ENCODE results near the gene PRMT2.
"Not testable (repeated sequence)": the region's sequence is repeated elsewhere in the genome, so short reads cannot be mapped to it uniquely, and the experiment has no call there.

The PRMT2 gene

GRCh38 chr21:46667741-46668380, 32.4 kb downstream of the PRMT2 start:
- H3K27ac Mint-ChIP-seq: no peak overlapping the region

GRCh38 chr21:46668381-46668780, 32.9 kb downstream of the PRMT2 start:
- no peak for TF ChIP-seq CTCF (IDR thresholded peaks at IDR 0.05)
- peak overlapping the region; percentile 84 for H3K4me3 Mint-ChIP-seq
- H3K9me3 Mint-ChIP-seq: no peaks in the 10 kb centered on the region
- peaks cover 5% of the 10 kb centered on the region for H3K4me1 Mint-ChIP-seq
- DNase-seq: no peak
- H3K27me3 Mint-ChIP-seq (ENCODE audit: low read depth, poor library complexity): peaks cover 29% of the 10 kb centered on the region
- H3K36me3 Mint-ChIP-seq (ENCODE audit: low read depth): peaks cover 22% of the 10 kb centered on the region
- H3K27ac Mint-ChIP-seq: no peak overlapping the region

More at GRCh38 chr21:46667741-46668380, 32.4 kb downstream of the PRMT2 start:
- peaks cover 29% of the 10 kb centered on the region for H3K27me3 Mint-ChIP-seq (ENCODE audit: low read depth, poor library complexity)
- peaks cover 25% of the 10 kb centered on the region for H3K36me3 Mint-ChIP-seq (ENCODE audit: low read depth)
- H3K9me3 Mint-ChIP-seq: no peaks in the 10 kb centered on the region
- H3K4me1 Mint-ChIP-seq: peaks cover 5% of the 10 kb centered on the region
- peak overlapping the region; percentile 84 for H3K4me3 Mint-ChIP-seq
- no peak for TF ChIP-seq CTCF (IDR thresholded peaks at IDR 0.05)
- DNase-seq: peak; percentile 72

GRCh38 chr21:46668904-46669303, 33.4 kb downstream of the PRMT2 start:
- not testable (repeated sequence) for H3K4me1 Mint-ChIP-seq, DNase-seq, H3K4me3 Mint-ChIP-seq, H3K9me3 Mint-ChIP-seq, H3K27ac Mint-ChIP-seq
- peaks cover 29% of the 10 kb centered on the region for H3K27me3 Mint-ChIP-seq (ENCODE audit: low read depth, poor library complexity)
- peaks cover 19% of the 10 kb centered on the region for H3K36me3 Mint-ChIP-seq (ENCODE audit: low read depth)

- H3K27ac Mint-ChIP-seq: no peak overlapping the region
- H3K4me1 Mint-ChIP-seq: no peaks in the 10 kb centered on the region
- DNase-seq: no peak
- no peak overlapping the region for H3K4me3 Mint-ChIP-seq
- no peaks in the 10 kb centered on the region for H3K9me3 Mint-ChIP-seq
- H3K27me3 Mint-ChIP-seq (ENCODE audit: low read depth, poor library complexity): peaks cover 17% of the 10 kb centered on the region
- TF ChIP-seq CTCF (IDR thresholded peaks at IDR 0.05): no peak
- H3K36me3 Mint-ChIP-seq (ENCODE audit: low read depth): no peaks in the 10 kb centered on the region
Measured at GRCh38 chr21:46674430-46675007, 39.0 kb downstream of the PRMT2 start.

- H3K9me3 Mint-ChIP-seq: no peaks in the 10 kb centered on the region
- no peak overlapping the region for H3K4me3 Mint-ChIP-seq
- no peak for DNase-seq
- H3K27ac Mint-ChIP-seq: no peak overlapping the region
- peaks cover 15% of the 10 kb centered on the region for H3K27me3 Mint-ChIP-seq (ENCODE audit: low read depth, poor library complexity)
- no peaks in the 10 kb centered on the region for H3K4me1 Mint-ChIP-seq
- no peaks in the 10 kb centered on the region for H3K36me3 Mint-ChIP-seq (ENCODE audit: low read depth)
- TF ChIP-seq CTCF (IDR thresholded peaks at IDR 0.05): no peak
Measured at GRCh38 chr21:46675595-46676280, 40.3 kb downstream of the PRMT2 start.

GRCh38 chr21:46676542-46676941, 41.1 kb downstream of the PRMT2 start:
- not testable (repeated sequence) for H3K4me1 Mint-ChIP-seq; H3K9me3 Mint-ChIP-seq; H3K36me3 Mint-ChIP-seq (ENCODE audit: low read depth); DNase-seq; H3K4me3 Mint-ChIP-seq; H3K27ac Mint-ChIP-seq
- H3K27me3 Mint-ChIP-seq (ENCODE audit: low read depth, poor library complexity): peaks cover 13% of the 10 kb centered on the region

GRCh38 chr21:46681593-46681992, 46.1 kb downstream of the PRMT2 start:
- H3K27me3 Mint-ChIP-seq (ENCODE audit: low read depth, poor library complexity): peaks cover 11% of the 10 kb centered on the region
- not testable (repeated sequence) for H3K4me1 Mint-ChIP-seq; H3K27ac Mint-ChIP-seq; H3K9me3 Mint-ChIP-seq; DNase-seq; H3K4me3 Mint-ChIP-seq; H3K36me3 Mint-ChIP-seq (ENCODE audit: low read depth)

GRCh38 chr21:46698652-46699051, 63.2 kb downstream of the PRMT2 start:
- not testable (repeated sequence) for H3K9me3 Mint-ChIP-seq; H3K4me3 Mint-ChIP-seq; H3K27ac Mint-ChIP-seq; DNase-seq; H3K4me1 Mint-ChIP-seq; H3K36me3 Mint-ChIP-seq (ENCODE audit: low read depth); H3K27me3 Mint-ChIP-seq (ENCODE audit: low read depth, poor library complexity)

- not testable (repeated sequence) for H3K27ac Mint-ChIP-seq; H3K36me3 Mint-ChIP-seq (ENCODE audit: low read depth); H3K9me3 Mint-ChIP-seq; H3K27me3 Mint-ChIP-seq (ENCODE audit: low read depth, poor library complexity); H3K4me1 Mint-ChIP-seq; H3K4me3 Mint-ChIP-seq; DNase-seq
Measured at GRCh38 chr21:46699104-46699503, 63.6 kb downstream of the PRMT2 start.

All from nephron progenitor cell (in vitro differentiated cells).